ENCODE results near the gene KCNJ4. TPM values are rescaled to one million over a fixed set of nuclear protein-coding genes. Genes with fewer than 3 reads are reported as not detected.

KCNJ4 gene
- total RNA-seq, 2 experiments from 2014 or later = not detected

GRCh38 chr22:38453996-38454352, 1.0 kb downstream of the KCNJ4 start:
- CTCF ChIA-PET = interaction anchor here (0.8 kb wide), 1 partner anchor 402 kb away, joined by 3 read pairs; no protein-coding TSS in a partner anchor
- Mint-ChIP-seq H3K9me3 (ENCODE audit: low read depth) (no peaks in the 10 kb centered on the region), H3K4me3 (no peak overlapping the region), H3K27ac (no peak overlapping the region), H3K36me3 (no peaks in the 10 kb centered on the region), H3K27me3 (peaks cover 70% of the 10 kb centered on the region), H3K4me1 (peaks cover 4% of the 10 kb centered on the region)
- no peak for DNase-seq
- no peak for ATAC-seq

- H3K36me3 Mint-ChIP-seq = no peaks in the 10 kb centered on the region
- DNase-seq (no peak), ATAC-seq (no peak)
- peaks cover 62% of the 10 kb centered on the region for H3K27me3 Mint-ChIP-seq
- CTCF ChIA-PET = interaction anchor here (0.8 kb wide), 1 partner anchor 401 kb away, joined by 3 read pairs; no protein-coding TSS in a partner anchor
- H3K4me1 Mint-ChIP-seq = peaks cover 4% of the 10 kb centered on the region
- H3K4me3 Mint-ChIP-seq = no peak overlapping the region
- no peak overlapping the region for H3K27ac Mint-ChIP-seq
- no peaks in the 10 kb centered on the region for H3K9me3 Mint-ChIP-seq (ENCODE audit: low read depth)
Measured at GRCh38 chr22:38453066-38453672, 1.8 kb downstream of the KCNJ4 start.

GRCh38 chr22:38452373-38453065, 2.5 kb downstream of the KCNJ4 start:
- Mint-ChIP-seq H3K4me3 (no peak overlapping the region), H3K36me3 (no peaks in the 10 kb centered on the region)
- CTCF ChIA-PET = interaction anchor here (1.0 kb wide), 1 partner anchor 10 kb away, joined by 3 read pairs; no protein-coding TSS in a partner anchor

GRCh38 chr22:38451864-38452263, 3.1 kb downstream of the KCNJ4 start:
- H3K4me1 Mint-ChIP-seq = peaks cover 4% of the 10 kb centered on the region
- DNase-seq = no peak
- H3K27me3 Mint-ChIP-seq = peaks cover 49% of the 10 kb centered on the region
- H3K27ac Mint-ChIP-seq = no peak overlapping the region
- CTCF ChIA-PET = interaction anchor here (1.0 kb wide), 1 partner anchor 11 kb away, joined by 3 read pairs; no protein-coding TSS in a partner anchor
- no peaks in the 10 kb centered on the region for H3K36me3 Mint-ChIP-seq
- H3K4me3 Mint-ChIP-seq = no peak overlapping the region
- ATAC-seq = no peak
- no peaks in the 10 kb centered on the region for H3K9me3 Mint-ChIP-seq (ENCODE audit: low read depth)

More at GRCh38 chr22:38452373-38453065, 2.5 kb downstream of the KCNJ4 start:
- ATAC-seq (no peak), DNase-seq (no peak)
- Mint-ChIP-seq H3K9me3 (ENCODE audit: low read depth) (no peaks in the 10 kb centered on the region), H3K4me1 (peaks cover 4% of the 10 kb centered on the region), H3K27ac (no peak overlapping the region), H3K27me3 (peaks cover 56% of the 10 kb centered on the region)

GRCh38 chr22:38451404-38451803, 3.6 kb downstream of the KCNJ4 start:
- Mint-ChIP-seq H3K9me3 (ENCODE audit: low read depth) (no peaks in the 10 kb centered on the region), H3K4me1 (peaks cover 4% of the 10 kb centered on the region), H3K36me3 (no peaks in the 10 kb centered on the region), H3K27ac (no peak overlapping the region), H3K4me3 (no peak overlapping the region), H3K27me3 (peaks cover 45% of the 10 kb centered on the region)
- no peak for DNase-seq
- ATAC-seq = no peak
- CTCF ChIA-PET = interaction anchor here (1.0 kb wide), 1 partner anchor 11 kb away, joined by 3 read pairs; no protein-coding TSS in a partner anchor

- DNase-seq = no peak
- no peak for ATAC-seq
- Mint-ChIP-seq H3K9me3 (ENCODE audit: low read depth) (no peaks in the 10 kb centered on the region), H3K4me1 (peaks cover 4% of the 10 kb centered on the region), H3K27ac (no peak overlapping the region), H3K36me3 (no peaks in the 10 kb centered on the region), H3K4me3 (no peak overlapping the region), H3K27me3 (peaks cover 45% of the 10 kb centered on the region)
- CTCF ChIA-PET = no interaction called here
Measured at GRCh38 chr22:38450234-38450797, 4.7 kb downstream of the KCNJ4 start.

GRCh38 chr22:38449776-38450175, 5.2 kb downstream of the KCNJ4 start:
- peaks cover 47% of the 10 kb centered on the region for H3K27me3 Mint-ChIP-seq
- no peak for DNase-seq
- no peak overlapping the region for H3K27ac Mint-ChIP-seq
- ATAC-seq = no peak
- CTCF ChIA-PET = no interaction called here
- no peak overlapping the region for H3K4me3 Mint-ChIP-seq
- H3K4me1 Mint-ChIP-seq = peaks cover 4% of the 10 kb centered on the region
- no peaks in the 10 kb centered on the region for H3K36me3 Mint-ChIP-seq
- no peaks in the 10 kb centered on the region for H3K9me3 Mint-ChIP-seq (ENCODE audit: low read depth)

GRCh38 chr22:38448945-38449745, 5.9 kb downstream of the KCNJ4 start:
- ATAC-seq (no peak), DNase-seq (no peak)
- Mint-ChIP-seq H3K9me3 (ENCODE audit: low read depth) (no peaks in the 10 kb centered on the region), H3K4me3 (no peak overlapping the region), H3K36me3 (no peaks in the 10 kb centered on the region), H3K27me3 (peaks cover 45% of the 10 kb centered on the region), H3K4me1 (no peaks in the 10 kb centered on the region), H3K27ac (no peak overlapping the region)
- CTCF ChIA-PET = interaction anchor here (0.7 kb wide), 1 partner anchor 12 kb away, joined by 3 read pairs; no protein-coding TSS in a partner anchor

GRCh38 chr22:38446018-38446601, 8.9 kb downstream of the KCNJ4 start:
- Mint-ChIP-seq H3K27me3 (peaks cover 39% of the 10 kb centered on the region), H3K9me3 (ENCODE audit: low read depth) (no peaks in the 10 kb centered on the region), H3K27ac (no peak overlapping the region), H3K36me3 (no peaks in the 10 kb centered on the region), H3K4me1 (no peaks in the 10 kb centered on the region), H3K4me3 (no peak overlapping the region)
- ATAC-seq (no peak), DNase-seq (no peak)
- CTCF ChIA-PET = no interaction called here

- Mint-ChIP-seq H3K36me3 (no peaks in the 10 kb centered on the region), H3K27me3 (peaks cover 26% of the 10 kb centered on the region), H3K4me1 (no peaks in the 10 kb centered on the region), H3K9me3 (ENCODE audit: low read depth) (no peaks in the 10 kb centered on the region), H3K4me3 (no peak overlapping the region), H3K27ac (no peak overlapping the region)
- CTCF ChIA-PET = interaction anchor here (0.8 kb wide), 1 partner anchor 11 kb away, joined by 3 read pairs; no protein-coding TSS in a partner anchor
- DNase-seq (no peak), ATAC-seq (no peak)
Measured at GRCh38 chr22:38444783-38445182, 10.2 kb downstream of the KCNJ4 start.

- CTCF ChIA-PET = no interaction called here
- Mint-ChIP-seq H3K9me3 (ENCODE audit: low read depth) (no peaks in the 10 kb centered on the region), H3K4me1 (no peaks in the 10 kb centered on the region), H3K27me3 (peaks cover 24% of the 10 kb centered on the region), H3K36me3 (no peaks in the 10 kb centered on the region), H3K4me3 (no peak overlapping the region), H3K27ac (no peak overlapping the region)
- ATAC-seq (no peak), DNase-seq (no peak)
Measured at GRCh38 chr22:38443628-38444521, 11.1 kb downstream of the KCNJ4 start.

- H3K4me3 Mint-ChIP-seq = no peak overlapping the region
- ATAC-seq = no peak
- peaks cover 24% of the 10 kb centered on the region for H3K27me3 Mint-ChIP-seq
- H3K36me3 Mint-ChIP-seq = no peaks in the 10 kb centered on the region
- H3K9me3 Mint-ChIP-seq (ENCODE audit: low read depth) = no peaks in the 10 kb centered on the region
- CTCF ChIA-PET = no interaction called here
- no peak for DNase-seq
- H3K27ac Mint-ChIP-seq = no peak overlapping the region
- no peaks in the 10 kb centered on the region for H3K4me1 Mint-ChIP-seq
Measured at GRCh38 chr22:38442967-38443627, 11.9 kb downstream of the KCNJ4 start.

All from activated CD8-positive, alpha-beta memory T cell treated with anti-CD3 and anti-CD28 coated beads, Interleukin-2, amount 10 ng/mL, durations not matched to agents 7 days and 5 days (primary cell).